Body of pancreas (tissue), 4 donors: ENCODE data around the gene ZNF256. TPM values are rescaled to one million over a fixed set of nuclear protein-coding genes. Genes with fewer than 3 reads are reported as not detected.

Source experiments
- ATAC-seq: fragments of 150-250 bp; one replicate; pipeline ENCODE4 v1.9.1; 2016
- DNase-seq, 4 donors: peaks; one replicate each; pipeline ENCODE4 v3.0.0-alpha.2; 2019
- H3K27ac ChIP-seq, 4 donors: fragments of 200-600 bp; sonication (generic); 1 replicate in 3 of 4; 2 replicates in 1 of 4; pipeline versions ENCODE4 v1.5.1 to v1.6.1; 2016 to 2019; ENCODE audit warnings: mild to moderate bottlenecking in 1 of 4, mixed read lengths in 1 of 4, moderate library complexity in 1 of 4
- H3K27me3 ChIP-seq, 2 donors: fragments of 200-600 bp; sonication (generic); one replicate each; pipeline ENCODE4 v1.6.0; 2016; ENCODE audit warnings: mild to moderate bottlenecking in 1 of 2
- H3K36me3 ChIP-seq, 2 donors: fragments of 200-600 bp; sonication (generic); replicated peaks in 1 of 2; 2 replicates each; pipeline ENCODE4 v1.5.1; 2016; ENCODE audit warnings: low read depth in 2 of 2; ENCODE audit not compliant: insufficient read depth in 1 of 2
- H3K4me1 ChIP-seq: fragments of 200-600 bp; sonication (generic); one replicate; pipeline ENCODE4 v1.6.0; 2016
- H3K4me3 ChIP-seq, 2 donors: fragments of 200-600 bp; sonication (generic); 1 replicate in 1 of 2; 2 replicates in 1 of 2; pipeline ENCODE4 v1.5.1; 2016 to 2019
- H3K9me3 ChIP-seq, 3 donors: fragments of 200-600 bp; sonication (generic); 1 replicate in 2 of 3; 2 replicates in 1 of 3; pipeline ENCODE4 v1.5.1; 2016
- CTCF ChIP-seq, 7 experiments: fragments of 450-650 bp in 4 of 7; fragments of 200-600 bp in 3 of 7; sonication (generic) in 3 of 7; IDR thresholded peaks; one replicate each; pipeline ENCODE4 v1.5.1; 2016 to 2019; ENCODE audit warnings: antibody characterized with exemption in 7 of 7
- POLR2A ChIP-seq, 3 donors: fragments of 450-650 bp; IDR thresholded peaks; one replicate each; pipeline ENCODE4 v1.6.1; 2016; ENCODE audit warnings: antibody characterized with exemption in 3 of 3, mild to moderate bottlenecking in 2 of 3
- WGBS, 2 donors: methylation state at CpG; one replicate each; pipeline ENCODE4 v1.1.5; 2017; 5-methylcytosine and 5-hydroxymethylcytosine counted together
- intact Hi-C: fragments of 100-400 bp; cut with DNase I; formaldehyde crosslinking; loops from one replicate; pipeline ENCODE4 v1.15.1; 2023
- total RNA-seq, 2 donors: library from RNA; depleted of rRNA; stranded (reverse); fragments of >200 nt; gene quantifications; one replicate each; pipeline ENCODE4 v1.1.0, GENCODE V29; 2016

Gene ZNF256
- total RNA-seq: 1 to 10 TPM; 3.6 to 6.9 TPM

DNA sequence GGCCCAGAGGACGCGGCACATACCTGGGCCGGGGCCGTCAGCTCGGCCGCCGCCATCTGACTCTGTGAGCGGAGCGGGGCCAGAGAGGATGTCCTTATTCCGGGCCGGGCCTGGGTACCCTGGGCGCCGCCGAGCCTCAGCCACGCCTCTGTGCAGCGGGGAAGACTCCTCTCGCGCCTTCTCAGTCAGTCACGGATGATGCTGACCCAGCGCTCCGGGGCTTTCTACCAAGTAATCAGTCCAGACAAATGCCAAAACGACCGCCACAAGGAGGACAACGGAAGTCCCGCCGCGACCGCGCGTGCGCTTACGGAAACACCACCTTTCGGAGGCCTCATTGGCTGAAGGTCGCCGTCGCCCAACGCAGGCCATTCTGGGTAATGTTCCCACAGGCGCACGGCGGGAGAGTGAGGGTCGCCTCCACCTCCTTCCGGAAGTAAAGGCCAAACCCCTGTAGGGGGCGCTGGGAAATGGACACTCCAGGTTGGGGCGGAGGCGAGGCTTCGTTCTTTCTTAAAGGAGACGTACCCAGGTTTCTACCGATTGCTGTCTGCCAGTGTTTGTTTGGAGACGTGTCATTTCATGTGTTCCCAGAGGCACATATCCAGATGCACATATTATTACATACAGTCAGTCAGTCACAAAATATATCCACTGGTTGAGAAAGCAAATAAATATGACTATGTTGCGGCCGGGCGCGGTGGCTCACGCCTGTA, at the start of gene ZNF256:
ZNF256 (minus strand) TSS at position 288 of the 716 bp plus-strand sequence; CDS start at position 56, 232 bp downstream.
- H3K27me3 ChIP-seq: no peaks in the 10 kb centered on the region
- peaks cover 10% of the 10 kb centered on the region for H3K4me1 ChIP-seq
- intact Hi-C loops: no loop called here
- ATAC-seq (peak; percentile 99), DNase-seq (peak; percentile 90 to 96 (median 92))
- H3K9me3 ChIP-seq: peaks cover 0 to 39% (median 0%) of the 10 kb centered on the region in 3 donors
- peak within 1 kb of the TSS; percentile 54 to 77 for H3K4me3 ChIP-seq
- peak in 2 of 3 donors; percentile 61 to 62 for TF ChIP-seq POLR2A (IDR thresholded peaks at IDR 0.05)
- TF ChIP-seq CTCF (IDR thresholded peaks at IDR 0.05): peak; percentile 31 to 77 (median 62)
- peaks cover 0 to 2% of the 10 kb centered on the region in 2 donors for H3K36me3 ChIP-seq
- 5 to 33% methylated on average over 9 to 54 of the region's 54 CpGs for WGBS, 2 donors
- peak within 1 kb of the TSS in 3 of 4 donors; percentile 57 to 75 (median 65) for H3K27ac ChIP-seq

DNA sequence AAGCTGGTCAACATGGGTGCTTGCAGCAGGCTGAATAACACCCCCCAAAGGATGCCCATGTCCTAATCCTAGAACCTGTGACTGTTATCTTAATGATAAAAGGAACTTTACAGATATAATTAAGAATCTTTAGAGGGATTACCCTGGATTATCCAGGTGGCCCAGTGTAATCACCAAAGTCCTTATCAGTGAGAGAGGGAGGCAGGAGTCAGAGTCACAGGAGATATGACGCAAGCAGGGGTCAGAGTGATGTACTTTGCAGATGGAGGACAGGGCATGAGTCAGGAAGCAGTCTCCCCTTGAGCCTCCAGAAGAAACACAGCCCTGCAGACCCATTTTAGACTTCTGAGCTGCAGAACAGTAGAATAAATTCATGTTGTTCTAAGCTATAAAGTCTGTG, 45.3 kb upstream of the ZNF256 start:
- H3K27ac ChIP-seq: no peak overlapping the region
- no peak overlapping the region for H3K4me3 ChIP-seq
- intact Hi-C loops: no loop called here
- WGBS, 2 donors: 0 to 100% methylated on average over 1 of the region's 1 CpG
- no peak for DNase-seq
- H3K27me3 ChIP-seq: no peaks in the 10 kb centered on the region
- H3K4me1 ChIP-seq: no peaks in the 10 kb centered on the region
- H3K9me3 ChIP-seq: peaks cover 0 to 62% (median 3%) of the 10 kb centered on the region in 3 donors
- ATAC-seq: no peak
- peaks cover 12 to 14% of the 10 kb centered on the region in 2 donors for H3K36me3 ChIP-seq
- TF ChIP-seq CTCF (IDR thresholded peaks at IDR 0.05) (no peak), POLR2A (IDR thresholded peaks at IDR 0.05) (no peak)

DNA sequence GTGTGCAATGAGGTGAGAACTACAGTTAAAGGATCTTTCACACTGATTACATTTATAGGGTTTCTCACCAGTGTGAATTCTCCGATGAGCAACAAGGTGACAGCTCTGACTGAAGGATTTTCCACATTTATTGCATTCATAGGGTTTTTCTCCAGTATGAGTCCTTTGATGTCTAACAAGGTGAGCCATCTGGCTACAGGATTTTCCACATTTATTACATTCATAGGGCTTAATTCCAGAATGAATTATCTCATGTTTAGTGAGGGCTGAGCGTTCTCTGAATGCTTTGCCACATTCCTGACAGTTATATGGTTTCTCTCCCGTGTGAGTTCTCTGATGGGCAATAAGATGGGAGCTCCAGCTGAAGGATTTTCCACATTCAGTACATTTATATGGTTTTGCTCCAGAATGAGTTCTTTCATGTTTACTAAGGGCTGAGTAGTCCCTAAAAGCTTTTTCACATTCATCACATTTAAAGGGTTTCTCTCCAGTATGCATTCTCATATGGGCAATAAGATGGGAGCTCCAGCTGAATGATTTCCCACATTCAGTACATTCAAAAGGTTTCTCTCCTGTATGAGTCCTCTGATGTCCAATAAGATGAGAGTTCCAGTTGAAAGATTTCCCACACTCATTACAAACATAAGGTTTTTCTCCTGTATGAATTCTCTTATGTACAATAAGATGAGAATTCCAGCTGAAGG, 31.2 kb upstream of the ZNF256 start:
- no peak overlapping the region for H3K4me3 ChIP-seq
- intact Hi-C loops: no loop called here
- TF ChIP-seq CTCF (IDR thresholded peaks at IDR 0.05): no peak
- ATAC-seq: no peak
- DNase-seq: no peak
- 98 to 100% methylated on average over 3 of the region's 3 CpGs for WGBS, 2 donors
- no peaks in the 10 kb centered on the region for H3K4me1 ChIP-seq
- peaks cover 38 to 54% of the 10 kb centered on the region in 2 donors for H3K36me3 ChIP-seq
- H3K9me3 ChIP-seq: peaks cover 0 to 96% (median 12%) of the 10 kb centered on the region in 3 donors
- H3K27ac ChIP-seq: no peak overlapping the region
- no peaks in the 10 kb centered on the region for H3K27me3 ChIP-seq

DNA sequence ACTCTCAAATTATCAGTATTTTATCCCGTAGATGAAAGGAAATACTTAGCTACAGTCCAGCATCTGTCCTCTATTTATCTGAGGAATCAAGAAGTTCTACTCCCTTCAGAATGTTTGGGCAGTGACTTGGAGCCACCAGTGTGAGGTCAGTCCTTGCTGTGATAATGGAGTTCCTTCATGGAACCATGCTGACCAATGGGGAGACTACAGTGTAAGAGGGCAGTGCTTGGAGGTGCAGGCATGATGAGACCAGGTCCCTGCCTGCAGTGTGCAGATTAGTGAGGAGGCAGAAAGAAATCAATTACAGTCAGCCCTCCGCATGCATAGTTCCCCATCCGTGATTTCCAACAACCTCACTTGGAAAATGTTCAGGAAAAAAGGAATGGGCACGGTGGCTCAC, 26.9 kb upstream of the ZNF256 start, which contains the start of gene C19orf18:
C19orf18 (minus strand) TSS at position 101 of the 400 bp plus-strand sequence. CDS start 102 bp downstream, outside the sequence.
- Histone ChIP-seq H3K4me1 (no peaks in the 10 kb centered on the region), H3K36me3 (peaks cover 6 to 11% of the 10 kb centered on the region in 2 donors), H3K9me3 (peaks cover 0 to 86% (median 5%) of the 10 kb centered on the region in 3 donors), H3K27me3 (no peaks in the 10 kb centered on the region), H3K27ac (no peak within 1 kb of the TSS), H3K4me3 (no peak within 1 kb of the TSS)
- no peak for TF ChIP-seq POLR2A (IDR thresholded peaks at IDR 0.05)
- TF ChIP-seq CTCF (IDR thresholded peaks at IDR 0.05): no peak
- intact Hi-C loops: no loop called here
- 87 to 91% methylated on average over 4 of the region's 4 CpGs for WGBS, 2 donors
- no peak for DNase-seq
- ATAC-seq: no peak
